H1 (cell line): ENCODE data around the gene INPP4B. TPM values are rescaled to one million over a fixed set of nuclear protein-coding genes. Genes with fewer than 3 reads are reported as not detected.

Experiments
- CTCF ChIA-PET: fragments of 300-600 bp; sonication (Branson Sonifier 250); formaldehyde crosslinking; loops from one replicate; lab custom pipeline; 2021; ENCODE audit not compliant: partially characterized antibody; lab: Charles Lee
- POLR2A ChIA-PET: fragments of 300-600 bp; sonication (Branson Sonifier 250); formaldehyde crosslinking; loops from one replicate; lab custom pipeline; 2021; ENCODE audit warnings: inconsistent platforms; ENCODE audit not compliant: partially characterized antibody; lab: Charles Lee
- DNase-seq, 2 experiments: peaks; one replicate each; pipeline versions ENCODE4 v3.0.0 to v3.0.0-alpha.2; 2010 to 2022; ENCODE audit warnings: low spot score in 2 of 2, low read depth in 1 of 2, mixed read lengths in 1 of 2
- FAIRE-seq: peaks from 2 replicates; lab custom pipeline; 2011; peaks lifted over from hg19 to GRCh38; lab: Jason Lieb, UNC
- H2AFZ ChIP-seq: 2 replicates; pipeline ENCODE4 v1.8.1; 2012; ENCODE audit warnings: low read length, inconsistent platforms
- H2AK5ac ChIP-seq: 2 replicates; pipeline ENCODE4 v1.6.1; 2013; ENCODE audit warnings: low read depth, low read length
- H2BK120ac ChIP-seq: replicated peaks from 2 replicates; pipeline ENCODE3; 2013; ENCODE audit warnings: low read depth, low read length, inconsistent platforms
- H2BK12ac ChIP-seq: 2 replicates; pipeline ENCODE4 v1.6.1; 2013; ENCODE audit warnings: low read depth, low read length
- H2BK15ac ChIP-seq: 2 replicates; pipeline ENCODE4 v1.6.1; 2013; ENCODE audit warnings: low read length
- H2BK20ac ChIP-seq: 2 replicates; pipeline ENCODE4 v1.6.1; 2013; ENCODE audit warnings: low read length
- H2BK5ac ChIP-seq: 2 replicates; pipeline ENCODE4 v1.6.1; 2013; ENCODE audit warnings: low read depth, low read length
- H3K14ac ChIP-seq: 2 replicates; pipeline ENCODE4 v1.6.1; 2013; ENCODE audit warnings: inconsistent platforms; ENCODE audit not compliant: insufficient read length
- H3K18ac ChIP-seq: 2 replicates; pipeline ENCODE4 v1.6.1; 2013; ENCODE audit warnings: low read length; ENCODE audit errors: extremely low read depth
- H3K23ac ChIP-seq: 2 replicates; pipeline ENCODE4 v1.6.1; 2013; ENCODE audit warnings: inconsistent platforms; ENCODE audit not compliant: insufficient read length
- H3K23me2 ChIP-seq: 2 replicates; pipeline ENCODE4 v1.6.1; 2013; ENCODE audit warnings: low read depth, low read length
- H3K27ac ChIP-seq: 2 replicates; pipeline ENCODE4 v1.6.1; 2011; ENCODE audit warnings: low read depth, low read length, inconsistent platforms
- H3K27me3 ChIP-seq, 4 experiments: replicated peaks in 1 of 4; 1 replicate in 1 of 4; 2 replicates in 3 of 4; pipeline versions ENCODE4 v1.6.1 to v1.8.1; 2011 to 2013; ENCODE audit warnings: low read length in 3 of 4, mild to moderate bottlenecking in 3 of 4, inconsistent platforms in 2 of 4, mixed read lengths in 2 of 4, moderate library complexity in 1 of 4; ENCODE audit not compliant: control insufficient read depth in 3 of 4, insufficient read depth in 3 of 4; ENCODE audit errors: extremely low read depth in 1 of 4
- H3K36me3 ChIP-seq, 4 experiments: 2 replicates each; pipeline versions ENCODE4 v1.6.1 to v1.8.1; 2011 to 2013; ENCODE audit warnings: mild to moderate bottlenecking in 4 of 4, low read length in 3 of 4, moderate library complexity in 2 of 4, control low read depth in 1 of 4, inconsistent platforms in 1 of 4; ENCODE audit not compliant: insufficient read depth in 4 of 4, control insufficient read depth in 2 of 4
- H3K4ac ChIP-seq: replicated peaks from 2 replicates; pipeline ENCODE3; 2013; ENCODE audit warnings: low read length, low read depth, mixed read lengths, inconsistent platforms; ENCODE audit not compliant: insufficient read length
- H3K4me1 ChIP-seq, 4 experiments: replicated peaks in 1 of 4; 1 replicate in 1 of 4; 2 replicates in 3 of 4; pipeline versions ENCODE4 v1.6.1 to v1.8.1; 2011 to 2013; ENCODE audit warnings: low read length in 3 of 4, inconsistent platforms in 2 of 4, mixed read lengths in 1 of 4; ENCODE audit not compliant: insufficient read depth in 4 of 4, control insufficient read depth in 3 of 4
- H3K4me2 ChIP-seq, 2 experiments: 2 replicates each; pipeline versions ENCODE4 v1.6.1 to v1.8.1; 2011 to 2013; ENCODE audit warnings: low read depth in 2 of 2, low read length in 2 of 2, control low read depth in 1 of 2, inconsistent platforms in 1 of 2, mild to moderate bottlenecking in 1 of 2; ENCODE audit not compliant: insufficient read depth in 1 of 2
- H3K4me3 ChIP-seq, 4 experiments: fragments of 200-600, 300-600 bp in 1 of 4; sonication (generic), shearing (Covaris generic), sonication (Bioruptor Twin) in 1 of 4; 2 replicates each; pipeline versions ENCODE4 v1.5.1 to v1.8.1; 2011 to 2016; ENCODE audit warnings: low read length in 4 of 4, low read depth in 3 of 4, control low read depth in 2 of 4, inconsistent platforms in 2 of 4, mild to moderate bottlenecking in 2 of 4, mixed read lengths in 1 of 4, moderate library complexity in 1 of 4; ENCODE audit not compliant: insufficient read depth in 2 of 4; ENCODE audit errors: extremely low read depth in 1 of 4
- H3K56ac ChIP-seq: replicated peaks from 2 replicates; pipeline ENCODE3; 2013; ENCODE audit warnings: low read depth, mild to moderate bottlenecking, mixed read lengths, low read length, inconsistent platforms; ENCODE audit not compliant: insufficient read length
- H3K79me1 ChIP-seq: 2 replicates; pipeline ENCODE4 v1.6.1; 2013; ENCODE audit warnings: low read depth, low read length, control low read depth
- H3K79me2 ChIP-seq, 2 experiments: 2 replicates each; pipeline versions ENCODE4 v1.6.1 to v1.8.1; 2012 to 2013; ENCODE audit warnings: low read length in 2 of 2, mild to moderate bottlenecking in 2 of 2, inconsistent platforms in 1 of 2; ENCODE audit not compliant: insufficient read depth in 2 of 2, control insufficient read depth in 1 of 2
- H3K9ac ChIP-seq, 4 experiments: replicated peaks in 1 of 4; 1 replicate in 1 of 4; 2 replicates in 3 of 4; pipeline versions ENCODE4 v1.6.1 to v1.8.1; 2011 to 2013; ENCODE audit warnings: low read depth in 3 of 4, low read length in 3 of 4, control low read depth in 2 of 4, mild to moderate bottlenecking in 2 of 4, moderate library complexity in 2 of 4, inconsistent platforms in 1 of 4; ENCODE audit errors: extremely low read depth in 1 of 4
- H3K9me3 ChIP-seq, 2 experiments: 2 replicates each; pipeline versions ENCODE4 v1.6.1 to v1.8.1; 2012 to 2013; ENCODE audit warnings: mild to moderate bottlenecking in 2 of 2, moderate library complexity in 2 of 2, control low read depth in 1 of 2, inconsistent platforms in 1 of 2, low read depth in 1 of 2, low read length in 1 of 2, mixed read lengths in 1 of 2; ENCODE audit not compliant: insufficient read depth in 2 of 2
- H4K20me1 ChIP-seq, 2 experiments: replicated peaks in 1 of 2; 2 replicates each; pipeline versions ENCODE3 to v1.8.1; 2011 to 2013; ENCODE audit warnings: inconsistent platforms in 2 of 2, low read length in 2 of 2, mild to moderate bottlenecking in 1 of 2; ENCODE audit not compliant: insufficient read depth in 2 of 2, control insufficient read depth in 1 of 2
- H4K5ac ChIP-seq: 2 replicates; pipeline ENCODE4 v1.6.1; 2013; ENCODE audit warnings: low read length, low read depth, mixed read lengths, inconsistent platforms; ENCODE audit not compliant: insufficient read length
- H4K8ac ChIP-seq: 2 replicates; pipeline ENCODE4 v1.8.0; 2013; ENCODE audit warnings: mild to moderate bottlenecking, moderate library complexity, low read length, inconsistent platforms; ENCODE audit not compliant: insufficient read depth; ENCODE audit errors: extremely low read depth
- H4K91ac ChIP-seq: replicated peaks from 2 replicates; pipeline ENCODE3; 2013; ENCODE audit warnings: low read length, mixed read lengths, inconsistent platforms; ENCODE audit not compliant: insufficient read length
- CBX5 ChIP-seq: fragments of 300-800, 300-1000 bp; sonication (generic); IDR thresholded peaks from 2 replicates; pipeline ENCODE4 v1.7.1; 2016; ENCODE audit warnings: antibody characterized with exemption, low read length, low read depth
- CHD1 ChIP-seq: IDR thresholded peaks from 2 replicates; pipeline ENCODE4 v1.6.1; 2012; ENCODE audit warnings: low read depth, low read length, improper control_type of control experiment
- SIN3A ChIP-seq, 2 experiments: IDR thresholded peaks in 1 of 2; conservative IDR thresholded peaks in 1 of 2; 2 replicates each; pipeline ENCODE4 v1.6.1; 2011 to 2012; ENCODE audit warnings: low read length in 2 of 2, improper control_type of control experiment in 1 of 2, low read depth in 1 of 2, mild to moderate bottlenecking in 1 of 2
- TEAD4 ChIP-seq: IDR thresholded peaks from 2 replicates; pipeline ENCODE4 v1.6.1; 2012; ENCODE audit warnings: low read depth, low read length, inconsistent platforms, mixed read lengths
- WGBS, 2 experiments: shearing (Covaris generic) in 1 of 2; methylation state at CpG; one replicate each; pipeline versions ENCODE4 v1.1.6 to v1.1.7; 2013 to 2015; ENCODE audit warnings: low lambda C conversion rate in 2 of 2, mixed read lengths in 2 of 2, inconsistent platforms in 1 of 2, low coverage in 1 of 2, missing lambda C conversion rate in 1 of 2; ENCODE audit not compliant: insufficient replicate concordance in 2 of 2, insufficient coverage in 1 of 2, insufficient read length in 1 of 2; ENCODE audit errors: extremely low coverage in 1 of 2, missing lambda C conversion rate in 1 of 2; 5-methylcytosine and 5-hydroxymethylcytosine counted together
- polyA plus RNA-seq, 7 experiments: library from polyadenylated mRNA; depleted of rRNA in 3 of 7; stranded (reverse) in 5 of 7; unstranded in 2 of 7; fragments of >200 nt in 5 of 7; fragments of 200-250 nt in 2 of 7; gene quantifications; 1 replicate in 5 of 7; 2 replicates in 1 of 7; 4 replicates in 1 of 7; pipeline versions ENCODE4 v1.2.1 to v1.2.3, GENCODE V29; 2011 to 2013; ENCODE audit warnings: missing spikeins in 2 of 7, mixed read lengths in 2 of 7
- total RNA-seq: library from RNA; stranded (reverse); fragmentation: NEBNext Ultra II Directional; extraction: Animal tissue kit (Norgen Biotek cat#: 25700); gene quantifications from 2 replicates; pipeline ENCODE4 v1.2.1, GENCODE V29; 2021

Gene INPP4B
- total and polyA plus RNA-seq, 2 of the 8 experiments (the other 6 are each of a cell fraction or from before 2014, with no cell fraction given), result 0.11 to 0.54 TPM

GRCh38 chr4:142030010-142030409, 816.1 kb downstream of the INPP4B start:
- Histone ChIP-seq H3K14ac (no peak overlapping the region), H3K4me2 (no peak overlapping the region), H4K20me1 (no peaks in the 10 kb centered on the region), H2BK15ac (no peak overlapping the region), H3K56ac (no peak overlapping the region), H3K27ac (no peak overlapping the region), H2AK5ac (no peak overlapping the region), H3K18ac (no peak overlapping the region), H3K23me2 (no peaks in the 10 kb centered on the region), H3K4ac (no peak overlapping the region), H3K4me1 (no peaks in the 10 kb centered on the region), H4K5ac (no peak overlapping the region), H2BK5ac (no peak overlapping the region), H3K4me3 (no peak overlapping the region), H2BK12ac (no peak overlapping the region), H3K27me3 (peaks cover 0 to 1% (median 0%) of the 10 kb centered on the region in 4 experiments; a peak in 1 of 7 replicates), H3K79me2 (no peaks in the 10 kb centered on the region), H3K79me1 (no peaks in the 10 kb centered on the region), H3K23ac (no peak overlapping the region), H4K91ac (no peak overlapping the region), H4K8ac (no peak overlapping the region), H3K9me3 (no peaks in the 10 kb centered on the region), H3K9ac (no peak overlapping the region), H2BK120ac (no peak overlapping the region), H3K36me3 (no peaks in the 10 kb centered on the region), H2AFZ (no peak overlapping the region), H2BK20ac (no peak overlapping the region)
- ChIA-PET CTCF (no interaction called here), POLR2A (interaction anchor here (1.0 kb wide), 1 partner anchor 12 kb away, joined by 4 read pairs; no protein-coding TSS in a partner anchor)
- DNase-seq, result no peak
- TF ChIP-seq CBX5 (no peak), TEAD4 (no peak), SIN3A (conservative IDR thresholded peaks at IDR 0.05 in 1 of 2, IDR thresholded peaks at IDR 0.05 in 1 of 2; ENCODE audit: low read depth in 1 of 2, low read length in 2 of 2) (no peak), CHD1 (no peak)
- FAIRE-seq, result no peak
- 88% methylated on average over 4 of the region's 4 CpGs; no CpG with 5 or more reads in 1 of the 2 experiments for WGBS, 2 experiments
